A549 (cell line): ENCODE measurements around the gene TRABD2B. TPM values are rescaled to one million over a fixed set of nuclear protein-coding genes. Genes with fewer than 3 reads are reported as not detected.

ENCODE experiments used
- ATAC-seq, 2 experiments: fragments of 200-7000 bp in 1 of 2; fragments of >200 bp in 1 of 2; cut with Nextera tagmentation in 1 of 2; cut with Tn5 transposase in 1 of 2; 3 replicates each; pipeline versions ENCODE4 v1.8.0 to v1.9.1; 2018 to 2020; ENCODE audit warnings: mild to moderate bottlenecking in 1 of 2, moderate library complexity in 1 of 2
- CTCF ChIA-PET: fragments of 300-600 bp; sonication (Branson Sonifier 250); formaldehyde crosslinking; extraction: SDS; loops from one replicate; lab custom pipeline; 2021; ENCODE audit warnings: antibody characterized with exemption, inconsistent platforms; lab: Yijun Ruan, JAX
- POLR2A ChIA-PET: fragments of 350-600 bp; formaldehyde crosslinking; extraction: SDS; loops from one replicate; lab custom pipeline; 2021; ENCODE audit warnings: antibody characterized with exemption, inconsistent platforms; lab: Yijun Ruan, JAX
- DNase-seq, 2 experiments: peaks; one replicate each; pipeline versions ENCODE4 v3.0.0 to v3.0.0-alpha.2; 2011 to 2016; ENCODE audit warnings: low read depth in 1 of 2, low spot score in 1 of 2
- FAIRE-seq: peaks from 2 replicates; lab custom pipeline; 2011; peaks lifted over from hg19 to GRCh38; lab: Jason Lieb, UNC
- H3K27ac ChIP-seq, 2 experiments: fragments of >200 bp; sonication (Bioruptor Twin); formaldehyde crosslinking; 3 replicates each; pipeline ENCODE4 v1.5.1; 2016 to 2017
- H3K4me1 ChIP-seq: fragments of >200 bp; sonication (Bioruptor Twin); formaldehyde crosslinking; 3 replicates; pipeline ENCODE4 v1.6.1; 2016
- H3K4me2 ChIP-seq: fragments of >200 bp; sonication (Bioruptor Twin); formaldehyde crosslinking; 3 replicates; pipeline ENCODE4 v1.6.1; 2016
- H3K4me3 ChIP-seq: fragments of >200 bp; sonication (Bioruptor Twin); formaldehyde crosslinking; 3 replicates; pipeline ENCODE4 v1.5.1; 2016
- H3K9me3 ChIP-seq: fragments of >200 bp; sonication (Bioruptor Twin); formaldehyde crosslinking; 3 replicates; pipeline ENCODE4 v1.6.1; 2016
- CBX2 ChIP-seq: fragments of 200-600 bp; sonication (generic); IDR thresholded peaks from 2 replicates; pipeline ENCODE4 v1.6.1; 2016; ENCODE audit warnings: low read depth, mild to moderate bottlenecking, borderline replicate concordance
- CEBPB ChIP-seq, 2 experiments: fragments of >200 bp in 1 of 2; sonication (Bioruptor Twin) in 1 of 2; formaldehyde crosslinking in 1 of 2; IDR thresholded peaks; 2 replicates each; pipeline ENCODE4 v1.6.1; 2012 to 2016
- CTCF ChIP-seq: fragments of >200 bp; sonication (Bioruptor Twin); formaldehyde crosslinking; IDR thresholded peaks from 3 replicates; pipeline ENCODE4 v1.5.1; 2016
- HDAC2 ChIP-seq: fragments of 200-600 bp; sonication (generic); IDR thresholded peaks from 2 replicates; pipeline ENCODE4 v1.6.1; 2016
- HES2 ChIP-seq: fragments of >200 bp; sonication (Bioruptor Twin); formaldehyde crosslinking; IDR thresholded peaks from 2 replicates; pipeline ENCODE4 v1.6.1; 2016
- HEYL ChIP-seq: fragments of 250-450 bp; sonication (Bioruptor Pico); IDR thresholded peaks from 2 replicates; pipeline ENCODE4 v1.8.0; 2021; ENCODE audit warnings: mild to moderate bottlenecking, moderate library complexity
- HOXA7 ChIP-seq: fragments of 250-450 bp; sonication (Bioruptor Pico); IDR thresholded peaks from 2 replicates; pipeline ENCODE4 v1.5.0; 2020; ENCODE audit warnings: mild to moderate bottlenecking, moderate library complexity
- KDM5A ChIP-seq: fragments of 200-600 bp; sonication (generic); IDR thresholded peaks from 2 replicates; pipeline ENCODE4 v1.6.1; 2016; ENCODE audit warnings: antibody characterized with exemption, mild to moderate bottlenecking
- MAZ ChIP-seq: fragments of 150-350 bp; IDR thresholded peaks from 2 replicates; pipeline ENCODE4 v1.6.1; 2014; ENCODE audit warnings: antibody characterized with exemption, low read depth, low read length, borderline replicate concordance
- MYC ChIP-seq: IDR thresholded peaks from 2 replicates; pipeline ENCODE4 v1.6.1; 2012; ENCODE audit warnings: mild to moderate bottlenecking, inconsistent platforms, low read length, improper control_type of control experiment, borderline replicate concordance
- NPAS2 ChIP-seq: fragments of 250-450 bp; sonication (Bioruptor Pico); IDR thresholded peaks from 2 replicates; pipeline ENCODE4 v1.8.0; 2022; ENCODE audit warnings: mild to moderate bottlenecking, moderate library complexity, borderline replicate concordance
- NR3C1 ChIP-seq: fragments of >200 bp; sonication (Bioruptor Twin); formaldehyde crosslinking; IDR thresholded peaks from 3 replicates; pipeline ENCODE4 v1.6.1; 2017
- POLR2A ChIP-seq: IDR thresholded peaks from 2 replicates; pipeline ENCODE4 v1.6.1; 2012; ENCODE audit warnings: mild to moderate bottlenecking, low read length
- POLR2AphosphoS2 ChIP-seq: conservative IDR thresholded peaks from 2 replicates; pipeline ENCODE4 v1.6.1; 2012; ENCODE audit warnings: low read length, improper control_type of control experiment, inconsistent platforms
- RAD21 ChIP-seq, 2 experiments: fragments of >200 bp in 1 of 2; sonication (Bioruptor Twin) in 1 of 2; formaldehyde crosslinking in 1 of 2; IDR thresholded peaks in 1 of 2; conservative IDR thresholded peaks in 1 of 2; 2 replicates in 1 of 2; 3 replicates in 1 of 2; pipeline ENCODE4 v1.6.1; 2012 to 2018; ENCODE audit warnings: inconsistent platforms in 1 of 2
- TP53 ChIP-seq: fragments of 250-450 bp; sonication (Bioruptor Pico); IDR thresholded peaks from 2 replicates; pipeline ENCODE4 v1.5.0; 2021; ENCODE audit warnings: mild to moderate bottlenecking, moderate library complexity
- ZSCAN20 ChIP-seq: fragments of 250-450 bp; sonication (Bioruptor Pico); IDR thresholded peaks from 2 replicates; pipeline ENCODE4 v1.8.0; 2022; ENCODE audit warnings: mild to moderate bottlenecking, moderate library complexity
- WGBS: methylation state at CpG from one replicate; pipeline ENCODE4 v1.1.6; 2017; ENCODE audit errors: missing lambda C conversion rate; 5-methylcytosine and 5-hydroxymethylcytosine counted together
- polyA plus RNA-seq, 4 experiments: library from polyadenylated mRNA; depleted of rRNA in 3 of 4; stranded (reverse); fragments of >200 nt; fragmentation: RNase III in 1 of 4; extraction: RNeasy Plus Mini Kit Qiagen cat#74134 plus additional on column Dnase treatment in 1 of 4; gene quantifications; 2 replicates in 3 of 4; 3 replicates in 1 of 4; pipeline ENCODE4 v1.2.3, GENCODE V29; 2011 to 2017
- TF ChIP-seq, protein P1 (sequence below): fragments of >200 bp; sonication (Bioruptor Twin); formaldehyde crosslinking; IDR thresholded peaks from 3 replicates; pipeline ENCODE4 v1.6.1; 2016

Gene TRABD2B
- polyA plus RNA-seq, 2 of the 4 experiments (the other 2 are of a cell fraction): 0.04 to 0.21 TPM

GRCh38 chr1:48036710-48037355 is 39.6 kb upstream of the TRABD2B start:
- no peaks in the 10 kb centered on the region for H3K9me3 ChIP-seq
- H3K4me2 ChIP-seq: no peak overlapping the region
- no peaks in the 10 kb centered on the region for H3K4me1 ChIP-seq
- TF ChIP-seq HES2: no peak
- TF ChIP-seq CEBPB (IDR thresholded peaks at IDR 0.05): no peak
- TF ChIP-seq CBX2: no peak
- TF ChIP-seq MAZ: no peak
- no peak for TF ChIP-seq RAD21 (conservative IDR thresholded peaks at IDR 0.05 in 1 of 2, IDR thresholded peaks at IDR 0.05 in 1 of 2)
- TF ChIP-seq, protein P1, sequence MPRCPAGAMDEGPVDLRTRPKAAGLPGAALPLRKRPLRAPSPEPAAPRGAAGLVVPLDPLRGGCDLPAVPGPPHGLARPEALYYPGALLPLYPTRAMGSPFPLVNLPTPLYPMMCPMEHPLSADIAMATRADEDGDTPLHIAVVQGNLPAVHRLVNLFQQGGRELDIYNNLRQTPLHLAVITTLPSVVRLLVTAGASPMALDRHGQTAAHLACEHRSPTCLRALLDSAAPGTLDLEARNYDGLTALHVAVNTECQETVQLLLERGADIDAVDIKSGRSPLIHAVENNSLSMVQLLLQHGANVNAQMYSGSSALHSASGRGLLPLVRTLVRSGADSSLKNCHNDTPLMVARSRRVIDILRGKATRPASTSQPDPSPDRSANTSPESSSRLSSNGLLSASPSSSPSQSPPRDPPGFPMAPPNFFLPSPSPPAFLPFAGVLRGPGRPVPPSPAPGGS: no peak
- TF ChIP-seq KDM5A: no peak
- no peak for TF ChIP-seq ZSCAN20
- TF ChIP-seq CTCF: no peak
- TF ChIP-seq POLR2AphosphoS2: no peak
- no peak for FAIRE-seq
- no peak overlapping the region for H3K27ac ChIP-seq
- ATAC-seq: no peak
- no peak overlapping the region for H3K4me3 ChIP-seq
- ChIA-PET CTCF (no interaction called here), POLR2A (no interaction called here)
- 17% methylated on average over 3 of the region's 3 CpGs for WGBS
- DNase-seq: no peak

- no peak for FAIRE-seq
- ChIA-PET POLR2A (no interaction called here), CTCF (interaction anchor here (1.3 to 1.8 kb wide), 2 partner anchors 25 to 38 kb away, joined by 4 to 5 read pairs; partner anchors contain the start of gene TRABD2B)
- Histone ChIP-seq H3K9me3 (no peaks in the 10 kb centered on the region), H3K27ac (no peak overlapping the region), H3K4me1 (no peaks in the 10 kb centered on the region), H3K4me3 (no peak overlapping the region), H3K4me2 (no peak overlapping the region)
- DNase-seq: no peak
- no peak for ATAC-seq
- TF ChIP-seq HOXA7 (CRISPR knock-in tag): no peak
- TF ChIP-seq MYC: no peak
- TF ChIP-seq POLR2A: no peak
Observed at GRCh38 chr1:48035371-48036141, 38.4 kb upstream of the TRABD2B start.

- TF ChIP-seq HEYL (CRISPR knock-in tag): no peak
- no peak for TF ChIP-seq TP53
- no peak for TF ChIP-seq HDAC2
- TF ChIP-seq NR3C1: no peak
- no peak for TF ChIP-seq HOXA7 (CRISPR knock-in tag)
- no peak for TF ChIP-seq NPAS2
- CTCF ChIA-PET: interaction anchor here (1.1 kb wide), 1 partner anchor 10 kb away, joined by 3 read pairs; no protein-coding TSS in a partner anchor
- 46% methylated on average over 8 of the region's 10 CpGs for WGBS
Observed at GRCh38 chr1:48033495-48034045, 36.4 kb upstream of the TRABD2B start.

More at GRCh38 chr1:48033495-48034045, 36.4 kb upstream of the TRABD2B start:
- no peaks in the 10 kb centered on the region for H3K9me3 ChIP-seq
- FAIRE-seq: no peak
- H3K27ac ChIP-seq: no peak overlapping the region
- H3K4me2 ChIP-seq: no peak overlapping the region
- no peaks in the 10 kb centered on the region for H3K4me1 ChIP-seq
- POLR2A ChIA-PET: no interaction called here
- DNase-seq: no peak
- H3K4me3 ChIP-seq: no peak overlapping the region
- ATAC-seq: no peak
